GM12865 (cell line): ENCODE results near the gene PKD1L1.

Source experiments
- DNase-seq: peaks from one replicate; pipeline ENCODE4 v3.0.0; 2010; ENCODE audit warnings: low read depth
- H3K4me3 ChIP-seq: 2 replicates; pipeline ENCODE4 v1.5.1; 2011; ENCODE audit warnings: mild to moderate bottlenecking, low read depth, low read length, control low read depth
- CTCF ChIP-seq: IDR thresholded peaks from 2 replicates; pipeline ENCODE4 v1.5.1; 2011; ENCODE audit warnings: low read length, control low read depth, low read depth, inconsistent platforms; ENCODE audit not compliant: insufficient read depth; ENCODE audit errors: missing control alignments

The PKD1L1 gene

GRCh38 chr7:47837826-47838225, 110.4 kb downstream of the PKD1L1 start:
- no peak for TF ChIP-seq CTCF
- no peak for DNase-seq
- no peak overlapping the region for H3K4me3 ChIP-seq

- no peak overlapping the region for H3K4me3 ChIP-seq
These were observed 111.6 kb downstream of the PKD1L1 start for GRCh38 chr7:47836503-47837202.

GRCh38 chr7:47836080-47836479, 112.2 kb downstream of the PKD1L1 start:
- H3K4me3 ChIP-seq, result no peak overlapping the region
- TF ChIP-seq CTCF, result no peak
- no peak for DNase-seq

More at GRCh38 chr7:47836503-47837202, 111.6 kb downstream of the PKD1L1 start:
- TF ChIP-seq CTCF, result no peak
- DNase-seq, result no peak

- no peak for TF ChIP-seq CTCF
- DNase-seq, result peak; percentile 24
- H3K4me3 ChIP-seq, result no peak overlapping the region
These were observed 115.1 kb downstream of the PKD1L1 start for GRCh38 chr7:47833211-47833610.

- TF ChIP-seq CTCF, result no peak
- no peak for DNase-seq
- H3K4me3 ChIP-seq, result no peak overlapping the region
These were observed 116.1 kb downstream of the PKD1L1 start for GRCh38 chr7:47832105-47832715.

GRCh38 chr7:47830015-47830414, 118.3 kb downstream of the PKD1L1 start:
- no peak for DNase-seq
- TF ChIP-seq CTCF, result no peak
- H3K4me3 ChIP-seq, result no peak overlapping the region

GRCh38 chr7:47827871-47828270, 120.4 kb downstream of the PKD1L1 start:
- TF ChIP-seq CTCF, result no peak
- H3K4me3 ChIP-seq, result no peak overlapping the region
- DNase-seq, result no peak
